GM12801 (cell line): ENCODE data around the gene SLC35F5.

Experiments
- CTCF ChIP-seq: IDR thresholded peaks from one replicate; pipeline ENCODE4 v1.5.1; 2011; ENCODE audit warnings: control low read depth; ENCODE audit not compliant: insufficient read length; ENCODE audit errors: extremely low read depth

The SLC35F5 gene

DNA sequence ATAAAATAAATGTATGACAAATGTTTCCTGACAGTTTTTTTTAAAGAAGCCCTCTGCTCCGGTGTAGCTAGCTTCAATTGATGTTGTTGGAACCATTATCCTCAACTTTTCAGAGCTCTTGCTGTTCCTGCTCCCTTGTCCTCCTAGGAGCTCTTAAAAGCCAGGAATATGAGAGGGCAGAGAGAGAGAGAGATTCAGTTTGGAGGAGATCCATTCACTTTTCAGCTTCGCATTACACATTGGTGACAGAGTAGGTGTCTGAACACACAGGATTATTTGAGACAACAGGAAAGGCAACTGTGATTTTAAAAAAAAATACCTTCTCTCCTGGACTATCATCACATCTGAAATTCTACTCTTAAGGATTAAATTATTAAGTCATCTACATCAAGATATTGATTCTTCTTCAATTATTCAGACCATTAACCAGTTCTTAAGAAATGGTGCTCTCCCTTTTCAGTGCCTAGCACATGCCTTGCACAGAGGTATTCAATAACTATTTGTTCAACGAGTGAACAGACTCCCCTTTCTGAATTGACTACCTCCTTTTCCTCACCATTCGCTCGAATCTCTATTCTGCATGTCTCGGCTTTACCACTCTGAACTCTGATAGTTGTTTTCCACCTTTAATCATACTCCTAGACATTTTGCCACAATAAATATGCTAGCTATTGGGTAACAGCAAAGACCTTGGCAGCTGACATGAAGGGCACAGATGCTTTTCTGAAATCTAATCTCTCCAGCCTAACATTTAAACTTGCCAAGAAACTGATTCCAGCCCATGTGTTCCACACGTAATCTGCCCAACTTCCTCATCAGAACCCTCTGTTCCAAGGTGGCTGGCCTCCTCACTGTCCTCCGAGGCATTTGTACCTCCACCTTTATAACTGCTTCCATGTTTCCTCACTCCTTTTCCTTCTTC, 28.6 kb upstream of the SLC35F5 start:
- TF ChIP-seq CTCF: no peak

DNA sequence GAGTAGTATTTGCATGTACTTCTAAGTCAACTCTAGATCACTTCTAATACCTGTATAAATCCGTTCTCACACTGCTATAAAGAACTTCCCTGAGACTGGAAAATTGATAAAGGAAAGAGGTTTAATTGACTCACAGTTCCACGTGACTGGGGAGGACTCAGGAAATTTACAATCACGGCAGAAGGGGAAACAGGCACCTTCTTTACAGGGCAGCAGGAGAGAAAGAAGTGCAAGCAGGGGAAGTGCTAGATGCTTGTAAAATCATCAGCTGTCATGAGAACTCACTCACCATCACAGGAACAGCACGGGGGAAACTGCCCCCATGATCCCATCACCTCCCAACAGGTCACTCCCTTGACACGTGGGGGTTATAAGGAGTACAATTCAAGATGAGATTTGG, 24.0 kb upstream of the SLC35F5 start:
- no peak for TF ChIP-seq CTCF

GRCh38 chr2:113777371-113777770, 20.9 kb upstream of the SLC35F5 start:
- no peak for TF ChIP-seq CTCF

GRCh38 chr2:113776949-113777348, 20.5 kb upstream of the SLC35F5 start:
- no peak for TF ChIP-seq CTCF

DNA sequence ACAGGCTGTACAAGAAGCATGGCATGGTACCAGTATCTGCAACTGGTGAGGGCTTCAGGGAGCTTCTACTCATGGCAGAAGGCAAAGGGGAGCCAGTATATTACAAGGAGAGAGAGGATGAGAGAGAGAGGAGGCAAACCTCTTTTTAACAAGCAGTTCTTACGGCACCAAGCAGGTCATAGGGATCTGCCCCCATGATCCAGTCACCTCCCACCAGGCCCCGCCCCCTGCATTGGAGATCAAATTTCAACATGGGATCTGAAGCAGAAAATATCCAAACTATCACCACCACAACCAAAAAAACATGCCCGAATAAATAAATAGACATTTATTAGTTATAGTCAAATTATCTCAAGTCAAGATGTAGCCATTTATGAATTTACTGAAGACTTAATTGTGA, 14.5 kb upstream of the SLC35F5 start:
- no peak for TF ChIP-seq CTCF

DNA sequence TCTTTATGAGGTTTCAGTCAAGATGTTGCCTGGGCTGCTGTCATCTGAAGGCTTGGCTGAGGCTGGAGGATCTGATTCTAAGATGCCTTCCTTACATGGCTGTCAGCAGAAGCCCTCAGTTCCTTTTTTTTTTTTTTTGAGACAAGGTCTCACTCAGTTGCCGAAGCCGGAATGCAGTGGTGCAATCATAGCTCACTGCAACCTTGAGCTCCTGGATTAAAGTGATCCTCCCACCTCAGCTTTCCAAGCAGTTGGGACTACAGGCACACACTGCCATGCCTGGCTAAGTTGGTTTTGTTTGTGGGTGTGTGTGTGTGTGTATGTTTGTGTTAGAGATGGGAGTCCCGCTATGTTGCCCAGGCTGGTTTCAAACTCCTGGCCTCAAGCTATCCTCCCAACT, 13.1 kb upstream of the SLC35F5 start:
- TF ChIP-seq CTCF: no peak

- TF ChIP-seq CTCF: no peak
Measured at GRCh38 chr2:113768770-113769169, 12.3 kb upstream of the SLC35F5 start.
